ENCODE measurements around the gene PAQR4. TPM values are rescaled to one million over a fixed set of nuclear protein-coding genes. Genes with fewer than 3 reads are reported as not detected.

PAQR4 gene
- total RNA-seq, 5 donors from 2014 or later (not counting 1 experiment from before 2014, with no cell fraction given): 1.9 to 3.3 (median 3.1) TPM

GRCh38 chr16:3020604-3021448, 51.7 kb downstream of the PAQR4 start:
- peaks cover 0 to 7% of the 10 kb centered on the region in 2 donors for H3K27me3 Mint-ChIP-seq
- H3K27ac Mint-ChIP-seq: peak overlapping the region; percentile 89 to 99
- CTCF ChIA-PET: interaction anchor here in 1 of 2 donors (0.5 to 1.4 kb wide), 6 partner anchors 7 to 112 kb away, joined by 3 to 8 read pairs (median 4); no protein-coding TSS in a partner anchor
- DNase-seq: peak in 25 of 35 experiments; percentile 5 to 82 (median 43)
- peak; percentile 3 to 19 (median 12) for ATAC-seq (replicated peaks in 1 of 4)
- under 1% methylated on average over 45 of the region's 57 CpGs for WGBS (ENCODE audit: insufficient coverage)
- peaks cover 3% of the 10 kb centered on the region for H3K36me3 Mint-ChIP-seq
- Histone ChIP-seq H3K4me1 (ENCODE audit: control insufficient read depth in 1 of 2, extremely low read depth in 1 of 2, insufficient read depth in 2 of 2, low read length in 2 of 2) (peaks cover 21 to 80% of the 10 kb centered on the region in 2 experiments), H3K27me3 (replicated peaks in 1 of 2; ENCODE audit: control insufficient read depth in 2 of 2, extremely low read depth in 1 of 2, insufficient read depth in 2 of 2, low read length in 1 of 2) (peaks cover 0 to 22% of the 10 kb centered on the region in 2 experiments), H3K4me3 (ENCODE audit: control insufficient read depth in 1 of 2, extremely low read depth in 1 of 2, low read length in 1 of 2) (peak overlapping the region; percentile 58 to 59), H3K9me3 (no peaks in the 10 kb centered on the region), H3K27ac (ENCODE audit: low read length) (peak overlapping the region; percentile 85), H3K36me3 (ENCODE audit: control insufficient read depth in 2 of 2, extremely low read depth in 1 of 2, insufficient read depth in 1 of 2, low read length in 1 of 2) (peaks cover 0 to 7% of the 10 kb centered on the region in 2 donors)
- peaks cover 38 to 54% (median 44%) of the 10 kb centered on the region in 3 donors for H3K4me1 Mint-ChIP-seq
- no peaks in the 10 kb centered on the region for H3K9me3 Mint-ChIP-seq
- peak overlapping the region; percentile 80 to 91 (median 80) for H3K4me3 Mint-ChIP-seq
- POLR2A ChIA-PET: no interaction called here

- H3K27ac Mint-ChIP-seq: peak overlapping the region; percentile 89 to 99
- 11% methylated on average over 15 of the region's 25 CpGs for WGBS (ENCODE audit: insufficient coverage)
- H3K4me1 ChIP-seq (ENCODE audit: control insufficient read depth in 1 of 2, extremely low read depth in 1 of 2, insufficient read depth in 2 of 2, low read length in 2 of 2): peaks cover 21 to 80% of the 10 kb centered on the region in 2 experiments
These were observed 52.5 kb downstream of the PAQR4 start for GRCh38 chr16:3021449-3022207.

GRCh38 chr16:3022208-3022683, 53.1 kb downstream of the PAQR4 start:
- 13% methylated on average over 6 of the region's 8 CpGs for WGBS (ENCODE audit: insufficient coverage)
- Mint-ChIP-seq H3K27ac (peak overlapping the region; percentile 89 to 99), H3K27me3 (peaks cover 0 to 2% of the 10 kb centered on the region in 2 donors), H3K4me1 (peaks cover 38 to 57% (median 44%) of the 10 kb centered on the region in 3 donors), H3K4me3 (peak overlapping the region; percentile 80 to 91 (median 90)), H3K36me3 (peaks cover 12% of the 10 kb centered on the region), H3K9me3 (no peaks in the 10 kb centered on the region)
- H3K4me3 ChIP-seq (ENCODE audit: control insufficient read depth in 1 of 2, extremely low read depth in 1 of 2, low read length in 1 of 2): no peak overlapping the region
- peaks cover 12 to 22% of the 10 kb centered on the region in 2 donors for H3K36me3 ChIP-seq (ENCODE audit: control insufficient read depth in 2 of 2, extremely low read depth in 1 of 2, insufficient read depth in 1 of 2, low read length in 1 of 2)
- H3K9me3 ChIP-seq: no peaks in the 10 kb centered on the region
- POLR2A ChIA-PET: interaction anchor here in 1 of 2 donors (0.7 kb wide), 1 partner anchor 18 kb away, joined by 3 read pairs; no protein-coding TSS in a partner anchor
- peak overlapping the region; percentile 85 for H3K27ac ChIP-seq (ENCODE audit: low read length)
- H3K27me3 ChIP-seq (replicated peaks in 1 of 2; ENCODE audit: control insufficient read depth in 2 of 2, extremely low read depth in 1 of 2, insufficient read depth in 2 of 2, low read length in 1 of 2): peaks cover 0 to 16% of the 10 kb centered on the region in 2 experiments
- CTCF ChIA-PET: interaction anchor here (0.6 to 1.2 kb wide), 6 partner anchors 9 to 155 kb away, joined by 3 to 11 read pairs (median 4); no protein-coding TSS in a partner anchor
- H3K4me1 ChIP-seq (ENCODE audit: control insufficient read depth in 1 of 2, extremely low read depth in 1 of 2, insufficient read depth in 2 of 2, low read length in 2 of 2): peaks cover 21 to 80% of the 10 kb centered on the region in 2 experiments
- DNase-seq (peak in 32 of 35 experiments; percentile 30 to 85 (median 54)), ATAC-seq (replicated peaks in 1 of 4) (peak in 3 of 4 experiments; percentile 36 to 39 (median 36))

More at GRCh38 chr16:3021449-3022207, 52.5 kb downstream of the PAQR4 start:
- Histone ChIP-seq H3K27ac (ENCODE audit: low read length) (peak overlapping the region; percentile 85), H3K9me3 (no peaks in the 10 kb centered on the region), H3K4me3 (ENCODE audit: control insufficient read depth in 1 of 2, extremely low read depth in 1 of 2, low read length in 1 of 2) (peak overlapping the region; percentile 20 to 59), H3K36me3 (ENCODE audit: control insufficient read depth in 2 of 2, extremely low read depth in 1 of 2, insufficient read depth in 1 of 2, low read length in 1 of 2) (peaks cover 7 to 15% of the 10 kb centered on the region in 2 donors), H3K27me3 (replicated peaks in 1 of 2; ENCODE audit: control insufficient read depth in 2 of 2, extremely low read depth in 1 of 2, insufficient read depth in 2 of 2, low read length in 1 of 2) (peaks cover 0 to 22% of the 10 kb centered on the region in 2 experiments)
- H3K27me3 Mint-ChIP-seq: peaks cover 0 to 4% of the 10 kb centered on the region in 2 donors
- DNase-seq (peak in 33 of 35 experiments; percentile 25 to 87 (median 58)), ATAC-seq (replicated peaks in 1 of 4) (peak; percentile 14 to 23 (median 16))
- peaks cover 38 to 57% (median 44%) of the 10 kb centered on the region in 3 donors for H3K4me1 Mint-ChIP-seq
- POLR2A ChIA-PET: interaction anchor here in 1 of 2 donors (0.7 kb wide), 1 partner anchor 18 kb away, joined by 3 read pairs; no protein-coding TSS in a partner anchor
- H3K9me3 Mint-ChIP-seq: no peaks in the 10 kb centered on the region
- H3K36me3 Mint-ChIP-seq: peaks cover 11% of the 10 kb centered on the region
- H3K4me3 Mint-ChIP-seq: peak overlapping the region; percentile 80 to 91 (median 90)
- CTCF ChIA-PET: interaction anchor here in 1 of 2 donors (0.5 to 1.0 kb wide), 2 partner anchors 18 to 108 kb away, joined by 3 to 4 read pairs; no protein-coding TSS in a partner anchor

- POLR2A ChIA-PET: interaction anchor here in 1 of 2 donors (0.5 kb wide), 1 partner anchor 1040 kb away, joined by 3 read pairs; no protein-coding TSS in a partner anchor
- H3K27ac Mint-ChIP-seq: peak overlapping the region; percentile 89 to 99
- peaks cover 39 to 57% (median 45%) of the 10 kb centered on the region in 3 donors for H3K4me1 Mint-ChIP-seq
- WGBS (ENCODE audit: insufficient coverage): 65% methylated on average over 6 of the region's 8 CpGs
- Histone ChIP-seq H3K27ac (ENCODE audit: low read length) (peak overlapping the region; percentile 85), H3K9me3 (no peaks in the 10 kb centered on the region), H3K4me3 (ENCODE audit: control insufficient read depth in 1 of 2, extremely low read depth in 1 of 2, low read length in 1 of 2) (peak overlapping the region; percentile 72 to 76), H3K27me3 (replicated peaks in 1 of 2; ENCODE audit: control insufficient read depth in 2 of 2, extremely low read depth in 1 of 2, insufficient read depth in 2 of 2, low read length in 1 of 2) (peaks cover 0 to 10% of the 10 kb centered on the region in 2 experiments), H3K36me3 (ENCODE audit: control insufficient read depth in 2 of 2, extremely low read depth in 1 of 2, insufficient read depth in 1 of 2, low read length in 1 of 2) (peaks cover 15 to 26% of the 10 kb centered on the region in 2 donors), H3K4me1 (ENCODE audit: control insufficient read depth in 1 of 2, extremely low read depth in 1 of 2, insufficient read depth in 2 of 2, low read length in 2 of 2) (peaks cover 21 to 78% of the 10 kb centered on the region in 2 experiments)
- H3K27me3 Mint-ChIP-seq: peaks cover 0 to 2% of the 10 kb centered on the region in 2 donors
- DNase-seq (peak in 2 of 35 experiments; percentile 31 to 35), ATAC-seq (replicated peaks in 1 of 4) (no peak)
- H3K9me3 Mint-ChIP-seq: no peaks in the 10 kb centered on the region
- CTCF ChIA-PET: interaction anchor here (0.6 to 1.2 kb wide), 6 partner anchors 9 to 156 kb away, joined by 3 to 11 read pairs (median 4); no protein-coding TSS in a partner anchor
- H3K36me3 Mint-ChIP-seq: peaks cover 12% of the 10 kb centered on the region
- H3K4me3 Mint-ChIP-seq: peak overlapping the region; percentile 80 to 91 (median 90)
These were observed 53.7 kb downstream of the PAQR4 start for GRCh38 chr16:3022684-3023414.
